GM18873 (cell line): ENCODE measurements around the gene BEX1.

Experiments
- ATAC-seq: cut with Tn5 transposase; IDR thresholded peaks from one replicate; pipeline ENCODE4 v1.9.1; 2021; ENCODE audit warnings: mild to moderate bottlenecking, moderate library complexity, moderate number of reproducible peaks; ENCODE audit not compliant: unreplicated experiment, low FRiP score

BEX1 gene

GRCh38 chrX:103012945-103013344 lies 51.0 kb downstream of the BEX1 start:
- no peak for ATAC-seq
